AG09319 (cell line): ENCODE measurements around the gene SPNS2.

Experiments
- DNase-seq: peaks from one replicate; pipeline ENCODE4 v3.0.0-alpha.2; 2010; ENCODE audit warnings: low read depth; ENCODE audit errors: extremely low read depth
- CTCF ChIP-seq: IDR thresholded peaks from 2 replicates; pipeline ENCODE4 v1.5.1; 2011; ENCODE audit warnings: low read depth, mild to moderate bottlenecking, inconsistent platforms, low read length, moderate library complexity

Gene SPNS2

GRCh38 chr17:4510618-4510941, 11.9 kb downstream of the SPNS2 start:
- DNase-seq, result no peak
- TF ChIP-seq CTCF, result no peak

GRCh38 chr17:4511199-4511932, 12.7 kb downstream of the SPNS2 start:
- no peak for DNase-seq
- TF ChIP-seq CTCF, result no peak

DNA sequence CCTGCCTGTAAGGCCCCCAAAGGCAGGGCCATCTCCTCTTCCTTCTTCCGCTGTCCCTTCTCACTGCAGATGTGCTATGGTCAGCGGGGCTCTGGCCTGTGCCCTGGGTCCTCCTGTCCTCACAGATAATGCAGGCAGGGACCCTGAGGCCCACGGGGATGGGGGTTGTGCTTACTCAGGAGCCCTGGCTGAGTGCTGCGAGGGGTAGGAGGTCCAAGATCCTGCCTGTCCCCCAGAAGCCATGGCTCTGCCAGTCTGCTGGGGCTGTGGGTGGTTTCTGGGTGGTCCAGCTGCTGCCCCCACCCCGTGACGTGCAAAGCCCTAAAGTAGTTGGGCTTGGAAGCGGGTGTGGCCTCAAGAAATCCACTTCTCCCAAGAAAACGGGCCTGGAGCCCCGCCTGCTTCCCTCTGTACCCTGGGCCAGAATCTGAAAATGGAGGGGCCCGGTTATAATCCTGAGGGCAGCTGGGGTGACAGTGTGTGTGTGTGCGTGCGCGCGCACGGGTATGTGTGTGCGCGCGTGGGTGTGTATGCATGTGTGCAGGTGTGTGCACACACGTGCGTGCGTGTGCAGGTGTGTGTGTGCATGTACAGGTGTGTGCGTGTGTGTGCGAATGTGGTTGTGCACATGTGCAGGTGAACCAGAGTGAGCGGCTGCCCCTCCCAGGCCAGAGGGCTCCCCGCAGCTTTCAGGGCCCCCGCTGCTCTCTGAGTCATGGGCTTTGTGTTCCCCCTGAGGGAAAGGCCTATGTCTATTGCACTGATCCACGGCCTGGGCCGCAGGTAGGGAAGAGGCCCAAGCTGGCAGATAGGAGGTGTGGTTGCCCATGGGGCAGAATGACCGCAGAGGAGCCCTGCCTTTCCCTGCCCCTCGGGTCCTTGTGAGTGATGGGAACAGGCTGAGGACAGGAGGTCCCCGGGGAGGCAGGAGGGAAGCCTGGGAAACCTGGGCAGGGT, 13.8 kb downstream of the SPNS2 start:
- TF ChIP-seq CTCF, result no peak
- DNase-seq, result no peak

DNA sequence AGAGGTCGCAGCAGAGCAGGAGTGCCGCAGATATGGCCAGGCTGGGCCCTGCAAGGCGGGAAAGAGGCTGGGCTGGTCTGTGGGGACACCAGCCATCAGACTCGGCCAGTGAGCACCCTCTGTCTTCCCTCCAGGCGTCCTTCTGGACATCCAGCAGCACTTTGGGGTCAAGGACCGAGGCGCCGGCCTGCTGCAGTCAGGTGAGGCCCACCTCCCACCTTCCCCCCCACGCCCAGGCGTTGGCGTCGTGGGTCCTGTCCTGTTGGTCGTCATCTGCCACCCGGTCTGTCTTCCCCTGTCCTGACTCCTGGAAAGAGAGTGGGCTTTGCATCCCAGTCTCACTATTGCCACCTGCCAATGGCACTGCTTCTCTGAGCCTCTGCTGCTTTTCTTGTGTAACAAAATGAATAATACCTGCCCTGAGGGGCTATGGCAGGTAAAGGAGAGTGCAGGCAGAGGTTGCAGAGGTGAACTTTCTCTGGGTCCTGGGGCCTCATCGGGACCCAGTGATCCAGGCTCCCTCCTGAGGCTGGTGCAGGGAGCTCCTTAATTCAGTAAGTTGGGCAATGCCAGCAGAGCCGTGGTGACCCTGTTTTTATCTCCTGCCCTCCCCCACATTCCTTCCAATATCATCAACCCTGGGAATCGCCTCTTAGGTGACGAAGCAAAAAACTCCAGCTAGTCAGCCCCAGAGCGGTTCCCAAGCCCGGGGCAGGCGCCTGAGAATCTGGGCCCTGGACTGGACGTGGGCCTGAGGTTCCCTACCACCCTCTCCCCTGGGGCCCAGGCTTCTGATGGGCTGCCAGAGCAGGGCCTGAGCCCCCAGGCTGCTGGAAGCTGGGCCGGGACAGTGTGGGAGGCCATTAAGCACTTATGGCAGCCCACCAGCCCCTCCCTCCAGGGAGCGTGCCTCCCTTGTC, 14.7 kb downstream of the SPNS2 start:
- TF ChIP-seq CTCF, result no peak
- no peak for DNase-seq

DNA sequence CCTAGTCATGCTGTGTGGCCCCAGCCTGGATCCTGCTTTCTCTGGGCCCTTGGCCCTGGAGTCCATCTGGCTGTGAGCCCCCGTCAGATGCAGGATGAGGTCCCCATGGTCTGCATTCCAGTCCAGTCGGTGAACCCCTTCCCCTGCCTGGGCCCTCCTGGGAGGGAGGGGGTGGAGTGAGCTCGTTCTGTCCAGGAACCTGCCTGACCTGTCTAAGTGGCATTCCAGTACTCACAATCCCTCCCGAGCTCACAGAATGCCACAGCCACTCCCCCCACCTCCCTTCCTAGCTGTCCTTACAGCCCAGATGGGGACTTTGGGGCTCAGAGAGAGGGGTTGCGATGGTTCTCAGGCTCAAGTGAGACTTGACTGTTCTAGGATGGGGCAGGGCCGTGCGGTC, 15.5 kb downstream of the SPNS2 start:
- TF ChIP-seq CTCF, result no peak

GRCh38 chr17:4514779-4515178, 16.1 kb downstream of the SPNS2 start:
- DNase-seq, result no peak
- TF ChIP-seq CTCF, result no peak

More for the DNA sequence above, 15.5 kb downstream of the SPNS2 start:
- DNase-seq, result no peak
